Heart left ventricle (tissue), 16 donors: ENCODE data around the gene MCUB. TPM values are rescaled to one million over a fixed set of nuclear protein-coding genes. Genes with fewer than 3 reads are reported as not detected.

Experiments
- ATAC-seq, 4 donors: fragments of 200-7000 bp; cut with Tn5 transposase; one replicate each; pipeline ENCODE4 v1.9.1; 2020 to 2022; ENCODE audit warnings: moderate library complexity in 4 of 4, mild to moderate bottlenecking in 3 of 4, moderate number of reproducible peaks in 1 of 4
- DNase-seq, 5 donors: peaks; one replicate each; pipeline ENCODE4 v3.0.0-alpha.2; 2020
- H3K27ac ChIP-seq, 12 donors: fragments of 200-600 bp; sonication (generic) in 4 of 12; one replicate each; pipeline versions ENCODE4 v1.5.0 to v1.8.0; 2016 to 2022; ENCODE audit warnings: mild to moderate bottlenecking in 2 of 12
- H3K27me3 ChIP-seq, 9 donors: fragments of 200-600 bp; sonication (generic) in 2 of 9; one replicate each; pipeline versions ENCODE4 v1.5.1 to v1.8.0; 2016 to 2022; ENCODE audit warnings: mild to moderate bottlenecking in 3 of 9
- H3K36me3 ChIP-seq, 9 donors: fragments of 200-600 bp; sonication (generic) in 2 of 9; one replicate each; pipeline versions ENCODE4 v1.5.0 to v1.8.0; 2018 to 2022; ENCODE audit warnings: mild to moderate bottlenecking in 2 of 9
- H3K4me1 ChIP-seq, 12 donors: fragments of 200-600 bp; sonication (generic) in 4 of 12; one replicate each; pipeline versions ENCODE4 v1.5.0 to v1.8.0; 2016 to 2022; ENCODE audit warnings: mild to moderate bottlenecking in 3 of 12
- H3K4me3 ChIP-seq, 12 donors: fragments of 200-600 bp; sonication (generic) in 4 of 12; one replicate each; pipeline versions ENCODE4 v1.5.0 to v1.8.0; 2017 to 2022; ENCODE audit warnings: mild to moderate bottlenecking in 9 of 12, moderate library complexity in 4 of 12
- H3K9me3 ChIP-seq, 12 donors: fragments of 200-600 bp; sonication (generic) in 4 of 12; one replicate each; pipeline versions ENCODE4 v1.5.0 to v1.8.0; 2016 to 2022; ENCODE audit warnings: mild to moderate bottlenecking in 1 of 12
- CTCF ChIP-seq, 12 donors: fragments of 200-600 bp; sonication (generic) in 4 of 12; IDR thresholded peaks; one replicate each; pipeline versions ENCODE4 v1.5.0 to v1.8.0; 2018 to 2022; ENCODE audit warnings: antibody characterized with exemption in 12 of 12, mild to moderate bottlenecking in 5 of 12
- POLR2A ChIP-seq, 2 donors: fragments of 450-650 bp; IDR thresholded peaks; one replicate each; pipeline ENCODE4 v1.6.1; 2017; ENCODE audit warnings: antibody characterized with exemption in 2 of 2, mild to moderate bottlenecking in 2 of 2, moderate library complexity in 2 of 2
- WGBS, 4 donors: extraction: QIAGEN DNeasy Blood & Tissue Kit in 2 of 4; methylation state at CpG; one replicate each; pipeline versions ENCODE4 v1.1.5 to v1.1.7; 2013 to 2018; 5-methylcytosine and 5-hydroxymethylcytosine counted together
- intact Hi-C, 10 donors: fragments of 100-400 bp; cut with DNase I; formaldehyde crosslinking; loops; one replicate each; pipeline versions ENCODE4 v1.11.1 to v1.14.2; 2022
- polyA plus RNA-seq, 2 donors: library from polyadenylated mRNA; stranded (reverse); fragments of 200-250 nt; gene quantifications; one replicate each; pipeline ENCODE4 v1.2.3, GENCODE V29; 2013
- total RNA-seq, 9 donors: library from RNA; depleted of rRNA in 2 of 9; stranded (reverse); fragments of >200 nt in 2 of 9; fragmentation: NEBNext Ultra II Directional in 3 of 9; extraction: Animal tissue kit (Norgen Biotek cat#: 25700) in 3 of 9; gene quantifications; one replicate each; pipeline versions ENCODE4 v1.1.0 to v1.2.4, GENCODE V29; 2016 to 2023
- donor health status: ischemic (EF 13 %, LVEDD 7.1; RV severe dilation, severe dysfunction).
- donor health status: healthy with polysubstance abuse.
- donor health status: DM: no; HTN: yes; CAD: no.
- donor health status: DM: no; HTN: no; CAD: no.
- donor health status: ischemic (EF 25% LVEDD 6.9; RV normal size, moderate dysfunction).
- donor health status: ischemic (EF 25% LVEDD 5.7; RV mildly dilated, moderate dysfunction).
- donor health status: healthy.
- donor health status: DM: yes; HTN: yes; CAD: no.
- donor health status: ischemic (EF 35%, LVEDD 5.7; RV mildly dilated, moderate dysfunction).
- donor health status: nonischemic (EF 11% LVEDD 7.7; RV severe dilation, severe dysfunction).
- donor health status: DM: yes; HTN: yes; CAD: no.
- donor health status: PGD.
- donor health status: ischemic (EF 29% LVEDD 5.4; RV normal size, mild dysfunction).
- donor health status: nonischemic (EF 23%, LVEDD 6.1; RV moderate dilation, normal function).

MCUB gene
- total and polyA plus RNA-seq, 11 donors = 1.6 to 15.1 (median 4.3) TPM

DNA sequence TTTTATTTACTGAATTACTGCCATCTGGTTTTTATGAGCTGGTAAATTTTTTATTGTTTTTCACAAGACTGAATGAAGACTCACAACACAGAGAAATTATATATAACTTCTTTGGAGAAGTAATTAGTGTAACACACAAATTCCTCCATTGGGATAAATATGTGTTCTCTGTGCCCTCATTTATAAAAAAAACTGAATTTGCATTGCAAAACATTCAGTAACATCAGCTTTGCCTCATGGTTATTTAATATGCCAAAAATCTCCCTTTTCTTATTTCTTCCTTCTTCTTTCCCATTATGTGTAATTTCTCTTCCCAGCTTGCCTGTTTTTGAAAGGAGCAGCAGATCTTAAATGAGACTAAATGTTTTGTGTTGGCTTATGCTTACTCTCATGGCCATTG, 124.7 kb downstream of the MCUB start:
- no peaks in the 10 kb centered on the region for H3K4me1 ChIP-seq
- intact Hi-C loops = no loop called here
- no peaks in the 10 kb centered on the region for H3K9me3 ChIP-seq
- H3K36me3 ChIP-seq = peaks cover 0 to 56% (median 36%) of the 10 kb centered on the region in 9 donors
- no peak for TF ChIP-seq POLR2A (IDR thresholded peaks at IDR 0.05)
- no peak for TF ChIP-seq CTCF (IDR thresholded peaks at IDR 0.05)
- no peaks in the 10 kb centered on the region for H3K27me3 ChIP-seq
- no peak for ATAC-seq
- no peak for DNase-seq
- H3K27ac ChIP-seq = no peak overlapping the region
- no peak overlapping the region for H3K4me3 ChIP-seq

DNA sequence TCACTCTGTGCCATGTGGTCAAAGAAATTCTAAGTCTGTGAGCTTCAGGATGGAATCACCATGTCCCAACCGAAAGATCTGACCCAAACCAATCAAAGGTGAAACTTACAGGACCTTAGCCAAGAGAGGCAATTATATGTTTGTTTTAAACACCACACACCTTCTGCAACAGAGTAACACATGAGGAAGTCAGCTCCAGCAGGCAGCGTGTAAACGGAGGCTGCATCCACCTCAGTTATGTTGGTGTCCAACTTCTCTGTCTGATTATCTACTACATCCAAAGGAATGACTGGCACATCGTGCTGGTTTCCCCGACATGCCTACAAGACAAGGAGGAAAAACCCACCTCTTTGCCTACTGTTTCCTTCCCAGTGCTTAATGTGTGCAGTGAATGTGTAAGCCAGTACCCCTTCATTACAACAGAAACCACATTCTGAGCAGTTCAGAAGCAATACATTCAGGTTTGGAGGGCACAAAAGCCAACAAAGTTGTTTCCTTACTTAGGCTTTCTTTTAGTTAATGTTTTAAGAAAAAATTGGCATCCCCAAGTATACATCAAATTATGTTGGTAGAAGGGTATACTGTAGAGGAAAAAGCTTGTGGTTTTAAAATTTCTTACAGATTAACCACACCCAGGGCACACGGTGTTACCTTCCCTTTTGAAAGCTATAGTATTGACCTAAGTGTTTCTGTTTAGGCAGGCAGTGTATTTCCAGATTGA, 130.8 kb downstream of the MCUB start:
- ATAC-seq (no peak), DNase-seq (no peak)
- 90 to 93% (median 92%) methylated on average over 6 of the region's 6 CpGs for WGBS, 4 donors
- TF ChIP-seq CTCF (IDR thresholded peaks at IDR 0.05) (no peak), POLR2A (IDR thresholded peaks at IDR 0.05) (no peak)
- Histone ChIP-seq H3K9me3 (no peaks in the 10 kb centered on the region), H3K27me3 (no peaks in the 10 kb centered on the region), H3K4me3 (no peak overlapping the region), H3K27ac (no peak overlapping the region), H3K36me3 (peaks cover 0 to 93% (median 67%) of the 10 kb centered on the region in 9 donors), H3K4me1 (peaks cover 0 to 4% (median 0%) of the 10 kb centered on the region in 12 donors)
- intact Hi-C loops = no loop called here

- intact Hi-C loops = no loop called here
- no peak for ATAC-seq
- peaks cover 0 to 94% (median 67%) of the 10 kb centered on the region in 9 donors for H3K36me3 ChIP-seq
- peaks cover 0 to 4% (median 0%) of the 10 kb centered on the region in 12 donors for H3K4me1 ChIP-seq
- no peak overlapping the region for H3K27ac ChIP-seq
- H3K4me3 ChIP-seq = no peak overlapping the region
- no peak for DNase-seq
- 91 to 100% (median 98%) methylated on average over 1 of the region's 1 CpG for WGBS, 4 donors
- TF ChIP-seq POLR2A (IDR thresholded peaks at IDR 0.05) = no peak
- no peak for TF ChIP-seq CTCF (IDR thresholded peaks at IDR 0.05)
- H3K27me3 ChIP-seq = no peaks in the 10 kb centered on the region
- H3K9me3 ChIP-seq = no peaks in the 10 kb centered on the region
These were observed 131.4 kb downstream of the MCUB start for GRCh38 chr4:109691411-109691920.

DNA sequence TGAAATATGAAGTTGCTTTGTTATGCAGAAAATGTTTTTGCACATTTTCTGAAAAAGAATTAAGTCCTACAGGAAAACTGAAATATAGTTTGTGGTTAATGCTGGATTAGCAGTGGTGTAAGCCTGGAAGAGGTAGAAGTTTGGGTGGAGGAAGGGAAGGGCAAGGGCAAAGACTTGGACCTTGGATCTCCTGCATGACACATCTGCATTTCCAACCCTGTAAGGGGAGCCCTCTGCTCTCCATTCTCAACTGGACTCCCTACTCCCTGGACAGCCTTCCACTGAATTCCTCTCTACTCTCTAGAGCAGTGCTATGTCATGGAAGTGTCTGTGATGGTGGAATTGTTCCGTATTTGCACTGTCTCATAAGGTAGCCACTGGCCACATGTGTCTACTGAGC, 138.6 kb downstream of the MCUB start:
- Histone ChIP-seq H3K27ac (no peak overlapping the region), H3K9me3 (peaks cover 0 to 3% (median 0%) of the 10 kb centered on the region in 12 donors), H3K4me3 (no peak overlapping the region), H3K27me3 (no peaks in the 10 kb centered on the region), H3K4me1 (peaks cover 0 to 16% (median 11%) of the 10 kb centered on the region in 12 donors), H3K36me3 (peaks cover 0 to 47% (median 33%) of the 10 kb centered on the region in 9 donors)
- WGBS, 4 donors = 94 to 100% (median 99%) methylated on average over 1 of the region's 1 CpG
- ATAC-seq = no peak
- no peak for TF ChIP-seq POLR2A (IDR thresholded peaks at IDR 0.05)
- no peak for TF ChIP-seq CTCF (IDR thresholded peaks at IDR 0.05)
- intact Hi-C loops = no loop called here
- no peak for DNase-seq
